Sigmoid colon (tissue), 7 donors: Measurements from ENCODE around the gene COL23A1. TPM values are rescaled to one million over a fixed set of nuclear protein-coding genes. Genes with fewer than 3 reads are reported as not detected.
"Not testable (repeated sequence)": the region's sequence is repeated elsewhere in the genome, so short reads cannot be mapped to it uniquely, and the experiment has no call there.

Experiments
- DNase-seq: peaks from one replicate; pipeline ENCODE4 v3.0.0-alpha.2; 2019
- H3K27ac ChIP-seq, 4 donors: fragments of 200-600 bp; sonication (generic); one replicate each; pipeline ENCODE4 v1.5.1; 2016 to 2019; ENCODE audit warnings: mild to moderate bottlenecking in 1 of 4
- H3K27me3 ChIP-seq, 3 donors: fragments of 200-600 bp; sonication (generic); one replicate each; pipeline ENCODE4 v1.5.1; 2019; ENCODE audit warnings: mild to moderate bottlenecking in 1 of 3
- H3K36me3 ChIP-seq, 4 donors: fragments of 200-600 bp; sonication (generic); one replicate each; pipeline ENCODE4 v1.5.1; 2016 to 2019
- H3K4me1 ChIP-seq, 4 donors: fragments of 200-600 bp; sonication (generic); one replicate each; pipeline ENCODE4 v1.5.1; 2017 to 2019
- H3K4me3 ChIP-seq, 4 donors: fragments of 200-600 bp; sonication (generic); one replicate each; pipeline ENCODE4 v1.5.1; 2017 to 2019; ENCODE audit warnings: mild to moderate bottlenecking in 2 of 4, moderate library complexity in 1 of 4
- H3K9me3 ChIP-seq, 4 donors: fragments of 200-600 bp in 3 of 4; sonication (generic) in 3 of 4; one replicate each; pipeline versions ENCODE4 v1.5.1 to v1.6.1; 2013 to 2019
- EP300 ChIP-seq, 4 donors: sonication (generic); formaldehyde crosslinking; IDR thresholded peaks; one replicate each; pipeline ENCODE4 v1.6.1; 2017; ENCODE audit warnings: antibody characterized with exemption in 4 of 4
- POLR2A ChIP-seq, 2 donors: fragments of 450-650 bp; IDR thresholded peaks; one replicate each; pipeline ENCODE4 v1.6.1; 2016; ENCODE audit warnings: antibody characterized with exemption in 2 of 2, mild to moderate bottlenecking in 2 of 2, moderate library complexity in 2 of 2
- POLR2AphosphoS5 ChIP-seq, 4 donors: sonication (generic); formaldehyde crosslinking; IDR thresholded peaks; one replicate each; pipeline ENCODE4 v1.6.1; 2017; ENCODE audit warnings: antibody characterized with exemption in 4 of 4
- WGBS, 2 donors: extraction: QIAGEN DNeasy Blood & Tissue Kit; methylation state at CpG; one replicate each; pipeline ENCODE4 v1.1.7; 2013; 5-methylcytosine and 5-hydroxymethylcytosine counted together
- intact Hi-C: fragments of 100-400 bp; cut with DNase I; formaldehyde crosslinking; loops from one replicate; pipeline ENCODE4 v1.15.1; 2023
- polyA plus RNA-seq, 3 donors: library from polyadenylated mRNA; stranded (reverse); fragments of 200-250 nt; gene quantifications; one replicate each; pipeline ENCODE4 v1.2.3, GENCODE V29; 2013
- total RNA-seq, 4 donors: library from RNA; depleted of rRNA; stranded (reverse); fragments of >200 nt; gene quantifications; one replicate each; pipeline ENCODE4 v1.1.0, GENCODE V29; 2016
- TF ChIP-seq, protein P1 (sequence below), 4 experiments: fragments of 450-650 bp in 3 of 4; fragments of 200-600 bp in 1 of 4; IDR thresholded peaks; one replicate each; pipeline ENCODE4 v1.5.1; 2016 to 2019; ENCODE audit warnings: antibody characterized with exemption in 4 of 4, mild to moderate bottlenecking in 3 of 4, moderate library complexity in 2 of 4
- donor health status: healthy with polysubstance abuse.
- donor health status: Bipolar disorder and iron deficiency.
- donor health status: healthy.

Gene COL23A1
- total and polyA plus RNA-seq, 7 donors = 0.28 to 1.2 (median 0.57) TPM; not detected in 1

DNA sequence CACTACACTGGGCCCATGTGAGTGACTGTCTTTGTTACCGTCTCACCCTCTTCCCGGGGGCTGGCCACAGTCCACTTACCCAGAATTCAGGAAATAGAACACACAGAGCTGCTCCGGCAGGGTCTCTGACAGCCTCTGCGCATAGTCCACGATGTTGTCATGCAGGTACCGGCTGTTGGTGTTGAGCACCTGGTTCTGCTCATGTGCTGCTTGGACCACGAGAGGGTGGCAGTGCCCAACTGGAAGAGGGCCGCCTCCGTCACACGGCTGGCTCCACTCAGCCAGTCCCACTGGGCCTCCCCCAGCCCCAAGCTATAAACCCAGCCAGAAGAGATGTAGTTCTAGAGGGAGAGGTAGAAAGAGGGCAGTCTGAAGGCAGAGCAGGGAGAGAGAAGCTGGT, 360.3 kb downstream of the COL23A1 start:
- DNase-seq = no peak
- Histone ChIP-seq H3K27me3 (no peaks in the 10 kb centered on the region), H3K4me1 (peaks cover 0 to 29% (median 27%) of the 10 kb centered on the region in 4 donors), H3K4me3 (no peak overlapping the region), H3K27ac (no peak overlapping the region), H3K9me3 (no peaks in the 10 kb centered on the region), H3K36me3 (peaks cover 0 to 54% (median 8%) of the 10 kb centered on the region in 4 donors)
- intact Hi-C loops = no loop called here
- 92 to 96% methylated on average over 10 of the region's 10 CpGs for WGBS, 2 donors
- TF ChIP-seq, protein P1, sequence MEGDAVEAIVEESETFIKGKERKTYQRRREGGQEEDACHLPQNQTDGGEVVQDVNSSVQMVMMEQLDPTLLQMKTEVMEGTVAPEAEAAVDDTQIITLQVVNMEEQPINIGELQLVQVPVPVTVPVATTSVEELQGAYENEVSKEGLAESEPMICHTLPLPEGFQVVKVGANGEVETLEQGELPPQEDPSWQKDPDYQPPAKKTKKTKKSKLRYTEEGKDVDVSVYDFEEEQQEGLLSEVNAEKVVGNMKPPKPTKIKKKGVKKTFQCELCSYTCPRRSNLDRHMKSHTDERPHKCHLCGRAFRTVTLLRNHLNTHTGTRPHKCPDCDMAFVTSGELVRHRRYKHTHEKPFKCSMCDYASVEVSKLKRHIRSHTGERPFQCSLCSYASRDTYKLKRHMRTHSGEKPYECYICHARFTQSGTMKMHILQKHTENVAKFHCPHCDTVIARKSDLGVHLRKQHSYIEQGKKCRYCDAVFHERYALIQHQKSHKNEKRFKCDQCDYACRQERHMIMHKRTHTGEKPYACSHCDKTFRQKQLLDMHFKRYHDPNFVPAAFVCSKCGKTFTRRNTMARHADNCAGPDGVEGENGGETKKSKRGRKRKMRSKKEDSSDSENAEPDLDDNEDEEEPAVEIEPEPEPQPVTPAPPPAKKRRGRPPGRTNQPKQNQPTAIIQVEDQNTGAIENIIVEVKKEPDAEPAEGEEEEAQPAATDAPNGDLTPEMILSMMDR (IDR thresholded peaks at IDR 0.05) = no peak
- TF ChIP-seq POLR2AphosphoS5 (IDR thresholded peaks at IDR 0.05) (no peak), POLR2A (IDR thresholded peaks at IDR 0.05) (no peak), EP300 (IDR thresholded peaks at IDR 0.05) (no peak)

DNA sequence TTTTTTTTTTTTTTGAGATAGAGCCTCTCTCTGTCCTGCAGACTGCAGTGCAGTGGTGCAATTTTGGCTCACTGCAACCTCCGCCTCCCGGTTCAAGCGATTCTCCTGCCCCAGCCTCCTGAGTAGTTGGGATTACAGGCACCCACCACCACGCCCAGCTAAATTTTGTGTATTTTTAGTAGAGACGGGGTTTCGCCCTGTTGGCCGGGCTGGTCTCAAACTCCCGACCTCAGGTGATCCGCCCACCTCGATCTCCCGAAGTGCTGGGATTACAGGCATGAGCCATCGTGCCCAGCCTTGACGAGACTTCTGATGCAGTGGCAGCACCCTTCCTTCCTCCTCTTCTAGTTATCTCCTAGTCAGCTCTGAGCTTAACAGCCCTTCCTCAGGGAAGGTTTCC, 361.1 kb downstream of the COL23A1 start:
- H3K4me3 ChIP-seq, H3K27ac ChIP-seq, intact Hi-C loops, H3K9me3 ChIP-seq, DNase-seq, H3K27me3 ChIP-seq: not testable (repeated sequence)
- WGBS, 2 donors = 92 to 95% methylated on average over 13 of the region's 13 CpGs
- Histone ChIP-seq H3K4me1 (peaks cover 0 to 29% (median 27%) of the 10 kb centered on the region in 4 donors), H3K36me3 (peaks cover 0 to 60% (median 11%) of the 10 kb centered on the region in 4 donors)

DNA sequence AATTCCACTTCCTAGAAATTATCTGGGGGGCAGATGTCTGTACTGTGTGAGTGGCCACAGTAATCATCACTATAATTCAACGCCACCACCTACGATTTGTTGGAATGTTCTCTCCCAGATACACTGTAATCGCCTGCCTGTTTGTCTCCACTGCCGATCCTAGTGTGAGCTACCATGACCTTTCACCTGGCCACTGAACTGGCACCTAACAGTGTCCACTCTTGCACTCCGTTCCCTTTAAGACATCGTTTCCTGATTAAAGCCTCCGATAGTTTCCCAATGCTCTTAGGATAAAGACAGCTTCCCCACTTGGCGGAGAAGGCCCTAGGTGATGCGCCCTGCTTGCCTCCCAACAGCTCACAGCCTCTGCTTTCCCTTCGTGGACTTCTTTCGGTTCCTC, 361.6 kb downstream of the COL23A1 start:
- DNase-seq = no peak
- 95% methylated on average over 11 of the region's 11 CpGs for WGBS, 2 donors
- peaks cover 0 to 61% (median 11%) of the 10 kb centered on the region in 4 donors for H3K36me3 ChIP-seq
- H3K27me3 ChIP-seq = no peaks in the 10 kb centered on the region
- H3K4me3 ChIP-seq = no peak overlapping the region
- TF ChIP-seq, protein P1 (IDR thresholded peaks at IDR 0.05) = no peak
- TF ChIP-seq POLR2A (IDR thresholded peaks at IDR 0.05) = no peak
- no peak for TF ChIP-seq EP300 (IDR thresholded peaks at IDR 0.05)
- no peaks in the 10 kb centered on the region for H3K9me3 ChIP-seq
- intact Hi-C loops = no loop called here
- no peak overlapping the region for H3K27ac ChIP-seq
- peaks cover 0 to 29% (median 27%) of the 10 kb centered on the region in 4 donors for H3K4me1 ChIP-seq

DNA sequence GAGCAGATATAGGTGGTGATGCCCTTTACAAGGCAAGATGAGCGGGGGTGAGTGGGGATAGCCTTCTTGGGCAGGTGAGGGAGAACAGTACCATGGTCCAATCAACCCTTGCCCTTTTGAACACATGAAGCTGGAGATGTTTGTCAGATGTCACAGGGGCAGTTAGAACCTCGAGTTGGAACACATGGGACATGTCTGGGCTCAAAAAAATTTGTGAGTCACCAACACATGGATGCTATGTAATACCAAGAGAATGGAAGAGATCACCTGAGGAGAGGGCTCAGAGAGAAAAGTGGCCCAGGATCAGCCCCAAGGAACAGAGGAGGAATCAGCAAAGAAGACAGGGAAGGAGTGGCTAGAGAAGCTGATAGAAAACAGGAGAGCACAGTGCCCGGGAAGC, 362.3 kb downstream of the COL23A1 start:
- no peak overlapping the region for H3K27ac ChIP-seq

DNA sequence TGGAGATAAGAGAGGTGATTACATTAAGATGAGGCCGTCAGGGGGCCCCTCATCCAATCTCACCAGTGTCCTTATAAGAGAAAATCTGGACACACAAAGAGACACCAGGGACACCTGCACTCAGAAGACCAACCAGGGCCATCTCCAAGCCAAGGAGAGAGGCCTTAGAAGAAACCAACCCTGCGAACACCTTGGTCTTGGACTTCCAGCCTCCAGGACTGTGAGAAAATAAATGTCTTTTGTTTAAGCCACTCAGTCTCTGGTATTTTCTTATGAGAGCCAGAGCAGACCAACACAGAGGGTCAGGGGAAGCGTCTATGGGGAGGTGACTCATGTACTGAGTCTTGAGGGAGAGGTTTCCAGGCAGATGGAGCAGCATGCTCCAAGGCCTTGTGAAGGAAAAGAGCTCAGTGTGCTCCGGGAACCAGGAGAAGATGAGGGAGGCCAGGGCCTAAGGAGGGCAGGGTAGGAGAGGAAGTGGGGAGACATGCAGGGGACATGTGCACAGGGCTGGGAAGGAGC, 363.0 kb downstream of the COL23A1 start:
- Histone ChIP-seq H3K27ac (no peak overlapping the region), H3K4me1 (peaks cover 0 to 23% (median 22%) of the 10 kb centered on the region in 4 donors), H3K27me3 (no peaks in the 10 kb centered on the region), H3K4me3 (no peak overlapping the region), H3K9me3 (no peaks in the 10 kb centered on the region), H3K36me3 (peaks cover 0 to 66% (median 12%) of the 10 kb centered on the region in 4 donors)
- TF ChIP-seq, protein P1 (IDR thresholded peaks at IDR 0.05) = no peak
- TF ChIP-seq POLR2AphosphoS5 (IDR thresholded peaks at IDR 0.05) (no peak), EP300 (IDR thresholded peaks at IDR 0.05) (no peak), POLR2A (IDR thresholded peaks at IDR 0.05) (no peak)
- intact Hi-C loops = no loop called here
- no peak for DNase-seq
- WGBS, 2 donors = 87 to 89% methylated on average over 4 of the region's 4 CpGs

More for the DNA sequence above, 362.3 kb downstream of the COL23A1 start:
- no peak overlapping the region for H3K4me3 ChIP-seq
- DNase-seq = no peak
- TF ChIP-seq POLR2AphosphoS5 (IDR thresholded peaks at IDR 0.05) = no peak
- TF ChIP-seq POLR2A (IDR thresholded peaks at IDR 0.05) = no peak
- TF ChIP-seq, protein P1 (IDR thresholded peaks at IDR 0.05) = no peak
- no peak for TF ChIP-seq EP300 (IDR thresholded peaks at IDR 0.05)
- H3K9me3 ChIP-seq = no peaks in the 10 kb centered on the region
- 88 to 91% methylated on average over 3 of the region's 3 CpGs for WGBS, 2 donors
- H3K27me3 ChIP-seq = no peaks in the 10 kb centered on the region
- H3K4me1 ChIP-seq = peaks cover 0 to 26% (median 25%) of the 10 kb centered on the region in 4 donors
- intact Hi-C loops = no loop called here
- H3K36me3 ChIP-seq = peaks cover 0 to 61% (median 11%) of the 10 kb centered on the region in 4 donors
